ENCODE measurements around the gene DHRS7B. TPM values are rescaled to one million over a fixed set of nuclear protein-coding genes. Genes with fewer than 3 reads are reported as not detected.
"Not testable (repeated sequence)": the region's sequence is repeated elsewhere in the genome, so short reads cannot be mapped to it uniquely, and the experiment has no call there.

DHRS7B gene
- polyA plus RNA-seq, 1 donor from 2014 or later, result 35.8 TPM

GRCh38 chr17:21190078-21190477, 63.3 kb downstream of the DHRS7B start:
- H3K4me2 ChIP-seq (ENCODE audit: low read length), result no peak overlapping the region
- no peaks in the 10 kb centered on the region for H3K9me2 ChIP-seq (ENCODE audit: insufficient read depth, low read length)
- H3K36me3 ChIP-seq (ENCODE audit: insufficient read depth, low read length), result no peaks in the 10 kb centered on the region
- H3K79me2 ChIP-seq (replicated peaks; ENCODE audit: insufficient read depth, low read length), result no peaks in the 10 kb centered on the region
- H3K9ac ChIP-seq (ENCODE audit: low read length), result no peak overlapping the region
- no peak overlapping the region for H3K27ac ChIP-seq (ENCODE audit: low read length)
- TF ChIP-seq SMC3 (conservative IDR thresholded peaks at IDR 0.05; ENCODE audit: poor library complexity) (no peak), POLR2AphosphoS5 (IDR thresholded peaks at IDR 0.05) (no peak), MXI1 (conservative IDR thresholded peaks at IDR 0.05; ENCODE audit: poor library complexity, severe bottlenecking) (no peak), REST (IDR thresholded peaks at IDR 0.05; ENCODE audit: borderline replicate concordance) (no peak), TAF1 (IDR thresholded peaks at IDR 0.05; ENCODE audit: low read depth) (no peak), EP300 (conservative IDR thresholded peaks at IDR 0.05; ENCODE audit: poor library complexity, severe bottlenecking) (no peak), EZH2 (IDR thresholded peaks at IDR 0.05; ENCODE audit: borderline replicate concordance, insufficient read depth, low read length, poor library complexity, severe bottlenecking) (no peak), CTCF (IDR thresholded peaks at IDR 0.05; ENCODE audit: poor library complexity, severe bottlenecking) (no peak), RAD21 (conservative IDR thresholded peaks at IDR 0.05) (no peak)
- no peak overlapping the region for H3K4me3 ChIP-seq (ENCODE audit: low read length)
- no peaks in the 10 kb centered on the region for H3F3A ChIP-seq (ENCODE audit: insufficient read depth, low read length, poor library complexity, severe bottlenecking)
- no peaks in the 10 kb centered on the region for H4K20me1 ChIP-seq (ENCODE audit: insufficient read depth)
- H3K27me3 ChIP-seq (ENCODE audit: insufficient read depth, low read depth, low read length), result no peaks in the 10 kb centered on the region
- H3K9me3 ChIP-seq (ENCODE audit: low read length), result no peaks in the 10 kb centered on the region
- H2AFZ ChIP-seq (ENCODE audit: low read depth, low read length), result no peak overlapping the region

GRCh38 chr17:21191698-21192097, 64.9 kb downstream of the DHRS7B start:
- no peaks in the 10 kb centered on the region for H3K79me2 ChIP-seq (replicated peaks; ENCODE audit: insufficient read depth, low read length)
- no peak overlapping the region for H2AFZ ChIP-seq (ENCODE audit: low read depth, low read length)
- no peak overlapping the region for H3K4me2 ChIP-seq (ENCODE audit: low read length)
- H3K4me3 ChIP-seq (ENCODE audit: low read length), result no peak overlapping the region
- no peaks in the 10 kb centered on the region for H3K9me3 ChIP-seq (ENCODE audit: low read length)
- TF ChIP-seq CTCF (IDR thresholded peaks at IDR 0.05; ENCODE audit: poor library complexity, severe bottlenecking) (no peak), REST (IDR thresholded peaks at IDR 0.05; ENCODE audit: borderline replicate concordance) (no peak), EZH2 (IDR thresholded peaks at IDR 0.05; ENCODE audit: borderline replicate concordance, insufficient read depth, low read length, poor library complexity, severe bottlenecking) (no peak), MXI1 (conservative IDR thresholded peaks at IDR 0.05; ENCODE audit: poor library complexity, severe bottlenecking) (no peak), EP300 (conservative IDR thresholded peaks at IDR 0.05; ENCODE audit: poor library complexity, severe bottlenecking) (no peak), SMC3 (conservative IDR thresholded peaks at IDR 0.05; ENCODE audit: poor library complexity) (no peak), POLR2AphosphoS5 (IDR thresholded peaks at IDR 0.05) (no peak), RAD21 (conservative IDR thresholded peaks at IDR 0.05) (no peak), TAF1 (IDR thresholded peaks at IDR 0.05; ENCODE audit: low read depth) (no peak)
- H3F3A ChIP-seq (ENCODE audit: insufficient read depth, low read length, poor library complexity, severe bottlenecking), result no peaks in the 10 kb centered on the region
- no peak overlapping the region for H3K27ac ChIP-seq (ENCODE audit: low read length)
- H3K27me3 ChIP-seq (ENCODE audit: insufficient read depth, low read depth, low read length), result no peaks in the 10 kb centered on the region
- no peaks in the 10 kb centered on the region for H4K20me1 ChIP-seq (ENCODE audit: insufficient read depth)
- no peak overlapping the region for H3K9ac ChIP-seq (ENCODE audit: low read length)
- no peaks in the 10 kb centered on the region for H3K36me3 ChIP-seq (ENCODE audit: insufficient read depth, low read length)
- no peaks in the 10 kb centered on the region for H3K9me2 ChIP-seq (ENCODE audit: insufficient read depth, low read length)

GRCh38 chr17:21192414-21192813, 65.7 kb downstream of the DHRS7B start:
- not testable (repeated sequence) for H3K79me2 ChIP-seq (replicated peaks; ENCODE audit: insufficient read depth, low read length); H3K27me3 ChIP-seq (ENCODE audit: insufficient read depth, low read depth, low read length); H4K20me1 ChIP-seq (ENCODE audit: insufficient read depth); H3F3A ChIP-seq (ENCODE audit: insufficient read depth, low read length, poor library complexity, severe bottlenecking); H2AFZ ChIP-seq (ENCODE audit: low read depth, low read length); H3K9me3 ChIP-seq (ENCODE audit: low read length); H3K27ac ChIP-seq (ENCODE audit: low read length); H3K36me3 ChIP-seq (ENCODE audit: insufficient read depth, low read length); H3K4me2 ChIP-seq (ENCODE audit: low read length); H3K9me2 ChIP-seq (ENCODE audit: insufficient read depth, low read length); H3K9ac ChIP-seq (ENCODE audit: low read length); H3K4me3 ChIP-seq (ENCODE audit: low read length)
